Measurements from ENCODE around the gene SMYD3. TPM values are rescaled to one million over a fixed set of nuclear protein-coding genes. Genes with fewer than 3 reads are reported as not detected.

The SMYD3 gene
- total and polyA plus RNA-seq, 10 donors = 12.5 to 33.1 (median 21.0) TPM

DNA sequence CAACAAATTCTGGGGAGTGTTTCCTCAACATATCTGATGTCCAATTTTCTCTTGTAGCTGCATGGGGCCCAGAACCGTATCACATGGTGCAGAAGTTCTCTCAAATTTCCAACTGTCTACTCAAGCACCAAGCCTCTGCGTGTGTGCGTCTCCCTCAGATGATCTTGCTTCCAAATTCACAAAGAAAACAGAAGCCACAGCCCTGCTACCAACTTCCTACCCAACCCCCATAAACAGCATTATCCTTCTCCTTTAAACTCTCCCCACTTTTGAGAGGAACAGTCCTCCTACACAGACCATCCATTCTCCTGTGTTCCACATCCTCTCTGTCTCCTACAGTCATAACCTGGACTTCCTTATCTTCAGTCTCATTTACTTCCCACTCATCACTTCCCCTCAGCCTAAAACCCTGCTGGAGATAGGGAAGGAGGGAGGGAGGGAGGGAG is 354.1 kb downstream of the SMYD3 start:
- H3K27me3 ChIP-seq (replicated peaks in 1 of 7) = no peaks in the 10 kb centered on the region
- WGBS, 5 donors = 52 to 76% (median 59%) methylated on average over 3 of the region's 3 CpGs
- H3K27ac ChIP-seq = no peak overlapping the region
- DNase-seq = no peak
- H3K36me3 ChIP-seq = peaks cover 0 to 5% (median 0%) of the 10 kb centered on the region in 6 donors
- peaks cover 0 to 19% (median 7%) of the 10 kb centered on the region in 6 donors for H3K4me1 ChIP-seq
- intact Hi-C loops (cut with DNase I; ENCODE audit: low total_unique reads) = no loop called here
- TF ChIP-seq POLR2AphosphoS5 (IDR thresholded peaks at IDR 0.05) = no peak
- no peak overlapping the region for H3K4me3 ChIP-seq
- H3K9me3 ChIP-seq = peaks cover 0 to 12% (median 7%) of the 10 kb centered on the region in 8 donors

DNA sequence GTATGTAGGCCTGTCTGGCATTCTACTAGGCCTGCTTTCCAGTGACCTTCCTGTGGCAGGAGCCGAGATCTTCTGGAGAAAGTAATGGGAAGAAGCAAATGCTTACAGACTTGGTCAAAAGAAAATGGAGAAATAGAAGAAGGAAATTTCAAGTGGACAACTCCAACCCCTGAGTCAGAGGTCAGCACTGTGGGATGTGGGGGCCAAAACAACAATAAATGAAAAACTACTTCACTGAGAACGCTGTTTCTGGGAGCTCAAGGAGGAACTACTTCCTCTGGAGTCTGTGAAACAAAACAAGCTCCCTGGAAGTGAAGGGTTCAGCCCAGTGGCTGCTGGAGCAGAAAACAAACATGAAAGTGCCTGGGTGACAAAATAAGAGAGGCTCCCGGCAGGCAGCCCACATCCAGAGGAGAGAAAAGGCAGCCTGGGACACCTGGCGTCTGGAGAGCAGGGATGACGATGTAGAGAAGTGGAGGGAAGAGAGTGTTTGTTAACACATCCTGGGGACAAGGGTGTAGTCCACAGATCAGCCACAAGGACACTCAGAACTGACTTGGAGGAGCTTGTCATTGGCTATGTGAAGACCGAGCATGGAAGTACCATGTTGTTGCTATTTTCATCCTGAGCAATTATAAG is 355.2 kb downstream of the SMYD3 start:
- TF ChIP-seq, protein P1, sequence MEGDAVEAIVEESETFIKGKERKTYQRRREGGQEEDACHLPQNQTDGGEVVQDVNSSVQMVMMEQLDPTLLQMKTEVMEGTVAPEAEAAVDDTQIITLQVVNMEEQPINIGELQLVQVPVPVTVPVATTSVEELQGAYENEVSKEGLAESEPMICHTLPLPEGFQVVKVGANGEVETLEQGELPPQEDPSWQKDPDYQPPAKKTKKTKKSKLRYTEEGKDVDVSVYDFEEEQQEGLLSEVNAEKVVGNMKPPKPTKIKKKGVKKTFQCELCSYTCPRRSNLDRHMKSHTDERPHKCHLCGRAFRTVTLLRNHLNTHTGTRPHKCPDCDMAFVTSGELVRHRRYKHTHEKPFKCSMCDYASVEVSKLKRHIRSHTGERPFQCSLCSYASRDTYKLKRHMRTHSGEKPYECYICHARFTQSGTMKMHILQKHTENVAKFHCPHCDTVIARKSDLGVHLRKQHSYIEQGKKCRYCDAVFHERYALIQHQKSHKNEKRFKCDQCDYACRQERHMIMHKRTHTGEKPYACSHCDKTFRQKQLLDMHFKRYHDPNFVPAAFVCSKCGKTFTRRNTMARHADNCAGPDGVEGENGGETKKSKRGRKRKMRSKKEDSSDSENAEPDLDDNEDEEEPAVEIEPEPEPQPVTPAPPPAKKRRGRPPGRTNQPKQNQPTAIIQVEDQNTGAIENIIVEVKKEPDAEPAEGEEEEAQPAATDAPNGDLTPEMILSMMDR (IDR thresholded peaks at IDR 0.05 in 8 of 11, conservative IDR thresholded peaks at IDR 0.05 in 3 of 11) = no peak
- TF ChIP-seq POLR2A (IDR thresholded peaks at IDR 0.05) = no peak
- no peak for TF ChIP-seq POLR2AphosphoS5 (IDR thresholded peaks at IDR 0.05)
- Histone ChIP-seq H3K4me1 (peaks cover 0 to 10% (median 2%) of the 10 kb centered on the region in 6 donors), H3K36me3 (peaks cover 0 to 16% (median 0%) of the 10 kb centered on the region in 6 donors), H3K27ac (peak overlapping the region in 1 of 8 donors; percentile 10), H3K4me3 (no peak overlapping the region), H3K9me3 (peaks cover 0 to 20% (median 11%) of the 10 kb centered on the region in 8 donors), H3K27me3 (replicated peaks in 1 of 7) (no peaks in the 10 kb centered on the region)
- DNase-seq = no peak
- WGBS, 5 donors = 61 to 79% (median 73%) methylated on average over 6 of the region's 6 CpGs
- intact Hi-C loops (cut with DNase I; ENCODE audit: low total_unique reads) = no loop called here

DNA sequence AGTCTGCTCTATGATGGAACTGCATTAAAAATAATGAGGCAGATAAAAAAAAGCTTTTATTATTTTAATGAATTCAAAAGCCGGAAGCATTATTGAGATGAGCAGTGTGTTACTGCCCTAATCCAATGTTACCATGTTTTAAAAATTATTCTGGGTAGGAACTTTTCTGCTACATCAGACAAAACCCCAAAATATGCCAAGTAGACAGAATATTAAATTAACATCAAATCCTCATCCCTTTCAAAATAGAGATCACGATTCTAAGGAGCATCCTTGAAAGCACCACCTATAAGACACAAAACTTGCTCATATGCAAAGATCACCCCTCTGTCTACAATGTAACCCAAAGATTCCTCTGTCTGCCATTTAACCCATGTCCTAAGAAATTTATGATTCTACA is 357.5 kb downstream of the SMYD3 start:
- Histone ChIP-seq H3K27ac (no peak overlapping the region), H3K4me1 (peaks cover 0 to 10% (median 2%) of the 10 kb centered on the region in 6 donors), H3K36me3 (peaks cover 0 to 17% (median 0%) of the 10 kb centered on the region in 6 donors), H3K27me3 (replicated peaks in 1 of 7) (no peaks in the 10 kb centered on the region), H3K9me3 (peaks cover 0 to 20% (median 11%) of the 10 kb centered on the region in 8 donors), H3K4me3 (no peak overlapping the region)
- no peak for DNase-seq
- intact Hi-C loops (cut with DNase I; ENCODE audit: low total_unique reads) = no loop called here
- 92 to 98% (median 94%) methylated on average over 2 of the region's 2 CpGs for WGBS, 5 donors
- TF ChIP-seq, protein P1 (IDR thresholded peaks at IDR 0.05 in 8 of 11, conservative IDR thresholded peaks at IDR 0.05 in 3 of 11) = no peak
- no peak for TF ChIP-seq POLR2A (IDR thresholded peaks at IDR 0.05)
- TF ChIP-seq POLR2AphosphoS5 (IDR thresholded peaks at IDR 0.05) = no peak

DNA sequence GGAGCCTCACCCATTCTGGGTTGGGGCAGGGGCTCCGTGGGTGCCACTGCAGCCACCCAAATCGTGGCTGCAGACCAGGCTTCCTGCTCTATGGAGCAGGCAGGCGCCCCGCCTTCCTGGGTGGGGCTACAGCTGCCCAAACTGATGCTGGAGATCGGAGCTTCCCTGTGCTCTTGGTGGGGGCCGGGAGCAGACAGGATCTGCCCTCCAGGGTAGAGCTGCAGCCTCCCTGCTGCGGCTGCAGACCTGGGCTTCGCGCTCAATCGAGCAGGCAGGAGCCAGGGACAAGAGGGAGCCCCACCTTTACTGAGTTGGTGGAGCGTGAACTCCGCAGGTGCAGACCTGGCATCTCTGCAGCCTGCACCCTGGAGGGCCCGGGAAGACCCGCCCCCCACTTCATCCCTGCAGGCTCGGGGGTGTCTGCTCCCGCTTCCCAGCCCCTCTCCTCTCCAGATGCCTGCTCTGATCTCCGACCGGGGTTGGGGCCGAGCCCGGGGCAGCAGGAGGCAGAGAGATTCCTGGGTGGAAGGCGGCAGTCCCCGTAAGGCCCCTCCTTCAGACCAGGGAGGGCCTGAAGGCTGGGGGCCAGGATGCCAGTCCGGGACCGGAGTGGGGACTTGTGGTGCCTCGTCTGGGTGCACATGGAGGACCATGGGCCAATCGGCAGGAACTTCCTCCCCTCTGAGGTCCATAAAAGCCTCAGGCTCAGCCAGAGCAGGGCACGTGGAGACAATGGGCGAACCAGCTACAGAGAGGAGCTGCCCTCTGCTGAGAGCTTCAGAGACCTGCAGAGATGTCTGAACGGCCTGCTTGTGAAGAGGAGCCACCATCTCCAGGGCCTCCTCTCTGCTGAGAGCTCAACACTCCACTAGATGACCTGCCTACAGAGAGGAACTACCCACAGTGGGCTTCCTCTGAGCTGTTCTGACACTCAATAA is 359.3 kb downstream of the SMYD3 start:
- DNase-seq = no peak
- H3K4me3 ChIP-seq = no peak overlapping the region
- WGBS, 5 donors = 92 to 96% (median 94%) methylated on average over 15 to 29 of the region's 29 CpGs
- peaks cover 0 to 10% (median 2%) of the 10 kb centered on the region in 6 donors for H3K4me1 ChIP-seq
- no peaks in the 10 kb centered on the region for H3K27me3 ChIP-seq (replicated peaks in 1 of 7)
- no peak overlapping the region for H3K27ac ChIP-seq
- peaks cover 0 to 17% (median 0%) of the 10 kb centered on the region in 6 donors for H3K36me3 ChIP-seq
- H3K9me3 ChIP-seq = peaks cover 0 to 20% (median 11%) of the 10 kb centered on the region in 8 donors
- TF ChIP-seq, protein P1 (IDR thresholded peaks at IDR 0.05 in 8 of 11, conservative IDR thresholded peaks at IDR 0.05 in 3 of 11) = no peak
- TF ChIP-seq POLR2AphosphoS5 (IDR thresholded peaks at IDR 0.05) = no peak
- TF ChIP-seq POLR2A (IDR thresholded peaks at IDR 0.05) = no peak
- intact Hi-C loops (cut with DNase I; ENCODE audit: low total_unique reads) = no loop called here

Measured in spleen (tissue), 11 donors.